GM12872 (cell line): Measurements from ENCODE around the gene GHRH.

Experiments used
- TF ChIP-seq, protein P1 (sequence below): IDR thresholded peaks from 3 replicates; pipeline ENCODE4 v1.5.1; 2011; ENCODE audit warnings: low read depth, mild to moderate bottlenecking, low read length, moderate library complexity; ENCODE audit not compliant: insufficient read depth

The GHRH gene

DNA sequence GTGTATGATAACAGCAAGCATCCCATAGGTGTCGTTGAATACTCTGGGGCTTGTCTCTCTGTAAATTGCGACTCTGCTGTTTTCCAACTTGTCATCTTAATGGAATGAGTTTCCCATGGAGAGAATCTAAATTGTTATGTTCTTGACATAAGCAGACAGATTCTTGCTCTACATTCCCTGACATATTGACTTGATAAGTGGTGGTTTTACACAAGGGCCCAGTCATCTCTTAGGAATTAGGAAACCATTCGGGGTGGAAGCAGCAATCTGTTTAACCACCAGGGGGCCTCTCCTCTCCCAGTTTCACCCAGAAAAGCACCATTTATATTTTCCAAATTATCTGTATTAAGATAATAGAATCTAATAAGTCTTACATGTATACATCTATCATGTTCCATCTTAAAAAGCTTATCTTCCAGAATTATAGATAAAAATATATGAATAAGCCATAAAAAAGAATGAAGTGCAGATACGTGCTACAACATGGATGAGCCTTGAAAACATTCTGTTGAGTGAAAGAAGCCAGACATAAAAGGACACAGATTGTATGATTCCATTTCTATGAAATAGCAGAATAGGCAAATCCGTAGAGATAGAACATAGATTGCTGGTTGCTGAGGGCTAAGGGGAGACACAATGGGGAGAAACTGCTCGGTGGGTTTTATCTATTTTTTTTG lies 59.2 kb downstream of the GHRH start:
- TF ChIP-seq, protein P1, sequence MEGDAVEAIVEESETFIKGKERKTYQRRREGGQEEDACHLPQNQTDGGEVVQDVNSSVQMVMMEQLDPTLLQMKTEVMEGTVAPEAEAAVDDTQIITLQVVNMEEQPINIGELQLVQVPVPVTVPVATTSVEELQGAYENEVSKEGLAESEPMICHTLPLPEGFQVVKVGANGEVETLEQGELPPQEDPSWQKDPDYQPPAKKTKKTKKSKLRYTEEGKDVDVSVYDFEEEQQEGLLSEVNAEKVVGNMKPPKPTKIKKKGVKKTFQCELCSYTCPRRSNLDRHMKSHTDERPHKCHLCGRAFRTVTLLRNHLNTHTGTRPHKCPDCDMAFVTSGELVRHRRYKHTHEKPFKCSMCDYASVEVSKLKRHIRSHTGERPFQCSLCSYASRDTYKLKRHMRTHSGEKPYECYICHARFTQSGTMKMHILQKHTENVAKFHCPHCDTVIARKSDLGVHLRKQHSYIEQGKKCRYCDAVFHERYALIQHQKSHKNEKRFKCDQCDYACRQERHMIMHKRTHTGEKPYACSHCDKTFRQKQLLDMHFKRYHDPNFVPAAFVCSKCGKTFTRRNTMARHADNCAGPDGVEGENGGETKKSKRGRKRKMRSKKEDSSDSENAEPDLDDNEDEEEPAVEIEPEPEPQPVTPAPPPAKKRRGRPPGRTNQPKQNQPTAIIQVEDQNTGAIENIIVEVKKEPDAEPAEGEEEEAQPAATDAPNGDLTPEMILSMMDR, result peak; percentile 62

DNA sequence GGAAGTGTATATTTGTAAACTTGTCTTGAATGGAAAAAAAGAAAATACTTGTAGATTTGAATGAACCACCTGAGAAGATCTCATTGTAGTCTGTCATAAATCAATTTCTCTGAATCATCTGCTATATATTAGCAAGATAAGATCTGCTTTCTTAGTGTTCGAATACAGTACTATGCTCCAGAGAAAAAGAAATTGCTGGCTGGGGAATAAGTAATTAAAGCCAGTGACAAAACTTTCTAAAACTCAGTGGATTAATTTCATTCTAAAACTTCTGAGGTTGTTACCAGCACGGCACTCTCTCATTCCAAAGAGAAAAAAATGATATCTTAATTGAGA lies 59.8 kb downstream of the GHRH start:
- TF ChIP-seq, protein P1, result no peak
